SK-N-SH (cell line): Measurements from ENCODE around the gene MTHFD2L.

Experiments
- EP300 ChIP-seq, 2 experiments: IDR thresholded peaks; 2 replicates each; pipeline versions ENCODE4 v1.4.0 to v1.6.1; 2012; ENCODE audit warnings: borderline replicate concordance in 1 of 2, low read depth in 1 of 2, low read length in 1 of 2
- POLR2AphosphoS5 ChIP-seq: IDR thresholded peaks from 2 replicates; pipeline ENCODE4 v1.6.1; 2012; ENCODE audit warnings: low read depth, low read length
- RCOR1 ChIP-seq: fragments of 150-350 bp; IDR thresholded peaks from 2 replicates; pipeline ENCODE4 v1.6.1; 2017; ENCODE audit warnings: antibody characterized with exemption, low read length
- RXRA ChIP-seq: IDR thresholded peaks from 2 replicates; pipeline ENCODE4 v1.4.0; 2012; ENCODE audit warnings: low read depth, mild to moderate bottlenecking, borderline replicate concordance
- TF ChIP-seq, protein P1 (sequence below): fragments of 200-600 bp; sonication (generic); IDR thresholded peaks from 2 replicates; pipeline ENCODE4 v1.6.1; 2017; ENCODE audit warnings: antibody characterized with exemption, mild to moderate bottlenecking, moderate library complexity
- TF ChIP-seq, protein P2 (sequence below): fragments of 150-350 bp; IDR thresholded peaks from 2 replicates; pipeline ENCODE4 v1.6.1; 2017; ENCODE audit warnings: antibody characterized with exemption, low read length, low read depth, borderline replicate concordance

DNA sequence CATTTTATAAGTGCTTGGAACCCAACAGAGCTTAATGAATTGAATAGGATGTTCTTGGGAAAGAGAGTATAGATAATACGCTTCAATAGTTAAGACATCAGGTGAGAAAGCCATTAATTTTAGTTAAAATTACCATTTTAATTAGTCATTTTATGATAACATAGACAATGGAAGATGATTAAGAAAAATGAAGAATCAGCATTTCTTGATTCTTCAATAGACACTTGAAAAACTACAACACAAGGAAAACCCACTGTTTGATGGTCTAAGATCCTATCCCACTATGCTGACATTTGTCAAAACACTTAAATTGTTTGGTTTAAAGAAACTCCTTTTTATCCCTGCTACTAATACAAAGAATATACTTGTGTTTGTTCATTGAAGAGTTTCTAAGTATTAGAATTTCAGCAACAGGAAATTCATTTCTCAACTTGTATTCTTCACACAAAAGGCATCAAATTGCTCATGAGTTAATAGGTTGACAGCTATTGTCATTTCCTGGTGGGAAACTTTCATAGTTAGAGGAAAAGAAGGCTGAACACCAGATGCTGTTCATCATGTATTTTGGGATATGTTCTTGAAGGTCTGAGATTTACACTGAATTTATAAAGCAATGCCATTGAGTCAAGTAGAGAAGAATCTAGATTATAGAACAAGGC, 49.3 kb upstream of the MTHFD2L start:
- TF ChIP-seq POLR2AphosphoS5 (no peak), RCOR1 (no peak), RXRA (no peak), EP300 (IDR thresholded peaks at IDR 0.05; ENCODE audit: borderline replicate concordance in 1 of 2, low read depth in 1 of 2, low read length in 1 of 2) (no peak)
- TF ChIP-seq, protein P1, sequence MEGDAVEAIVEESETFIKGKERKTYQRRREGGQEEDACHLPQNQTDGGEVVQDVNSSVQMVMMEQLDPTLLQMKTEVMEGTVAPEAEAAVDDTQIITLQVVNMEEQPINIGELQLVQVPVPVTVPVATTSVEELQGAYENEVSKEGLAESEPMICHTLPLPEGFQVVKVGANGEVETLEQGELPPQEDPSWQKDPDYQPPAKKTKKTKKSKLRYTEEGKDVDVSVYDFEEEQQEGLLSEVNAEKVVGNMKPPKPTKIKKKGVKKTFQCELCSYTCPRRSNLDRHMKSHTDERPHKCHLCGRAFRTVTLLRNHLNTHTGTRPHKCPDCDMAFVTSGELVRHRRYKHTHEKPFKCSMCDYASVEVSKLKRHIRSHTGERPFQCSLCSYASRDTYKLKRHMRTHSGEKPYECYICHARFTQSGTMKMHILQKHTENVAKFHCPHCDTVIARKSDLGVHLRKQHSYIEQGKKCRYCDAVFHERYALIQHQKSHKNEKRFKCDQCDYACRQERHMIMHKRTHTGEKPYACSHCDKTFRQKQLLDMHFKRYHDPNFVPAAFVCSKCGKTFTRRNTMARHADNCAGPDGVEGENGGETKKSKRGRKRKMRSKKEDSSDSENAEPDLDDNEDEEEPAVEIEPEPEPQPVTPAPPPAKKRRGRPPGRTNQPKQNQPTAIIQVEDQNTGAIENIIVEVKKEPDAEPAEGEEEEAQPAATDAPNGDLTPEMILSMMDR: no peak
- TF ChIP-seq, protein P2, sequence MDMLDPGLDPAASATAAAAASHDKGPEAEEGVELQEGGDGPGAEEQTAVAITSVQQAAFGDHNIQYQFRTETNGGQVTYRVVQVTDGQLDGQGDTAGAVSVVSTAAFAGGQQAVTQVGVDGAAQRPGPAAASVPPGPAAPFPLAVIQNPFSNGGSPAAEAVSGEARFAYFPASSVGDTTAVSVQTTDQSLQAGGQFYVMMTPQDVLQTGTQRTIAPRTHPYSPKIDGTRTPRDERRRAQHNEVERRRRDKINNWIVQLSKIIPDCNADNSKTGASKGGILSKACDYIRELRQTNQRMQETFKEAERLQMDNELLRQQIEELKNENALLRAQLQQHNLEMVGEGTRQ: no peak
